HG02678 (cell line): ENCODE data around the gene ZSCAN5B.
"Not testable (repeated sequence)": the region's sequence is repeated elsewhere in the genome, so short reads cannot be mapped to it uniquely, and the experiment has no call there.

Source experiments
- ATAC-seq: cut with Tn5 transposase; IDR thresholded peaks from one replicate; pipeline ENCODE4 v1.9.1; 2021; ENCODE audit warnings: mild to moderate bottlenecking, moderate library complexity; ENCODE audit not compliant: unreplicated experiment

Gene ZSCAN5B

DNA sequence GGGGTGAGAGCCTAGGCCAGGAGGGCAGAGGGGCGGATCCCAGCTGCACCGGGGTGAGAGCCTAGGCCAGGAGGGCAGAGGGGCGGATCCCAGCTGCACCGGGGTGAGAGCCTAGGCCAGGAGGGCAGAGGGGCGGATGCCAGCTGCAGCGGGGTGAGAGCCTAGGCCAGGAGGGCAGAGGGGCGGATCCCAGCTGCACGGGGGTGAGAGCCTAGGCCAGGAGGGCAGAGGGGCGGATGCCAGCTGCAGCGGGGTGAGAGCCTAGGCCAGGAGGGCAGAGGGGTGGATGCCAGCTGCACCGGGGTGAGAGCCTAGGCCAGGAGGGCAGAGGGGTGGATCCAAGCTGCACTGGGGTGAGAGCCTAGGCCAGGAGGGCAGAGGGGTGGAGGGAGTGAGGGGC lies 21.3 kb downstream of the ZSCAN5B start:
- not testable (repeated sequence) for ATAC-seq

- ATAC-seq = not testable (repeated sequence)
Measured at GRCh38 chr19:56175861-56176307, 21.7 kb downstream of the ZSCAN5B start, which contains the start of gene GALP. Gene GALP, plus strand, starts transcription at chr19:56176008. Its CDS starts 1,101 bp downstream, at chr19:56177109.

DNA sequence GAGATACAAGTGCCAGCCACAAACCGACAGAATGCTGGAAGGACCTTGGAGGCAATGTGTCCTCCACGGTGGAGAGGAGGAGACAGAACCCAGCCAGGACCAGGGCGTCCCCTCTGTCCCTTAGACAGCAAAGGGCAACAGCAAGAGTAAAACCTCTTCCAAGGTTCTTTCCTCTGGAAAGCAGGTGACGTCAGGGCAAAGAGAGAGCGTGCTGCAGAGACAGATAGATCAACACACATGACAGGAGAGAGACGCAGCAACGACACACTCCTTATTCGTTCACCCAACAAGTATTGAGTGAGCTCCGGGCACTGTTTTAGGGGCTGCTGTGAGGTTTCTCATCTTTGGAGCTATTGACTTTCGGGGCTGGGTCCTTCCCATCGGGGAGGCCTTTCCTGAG lies 23.0 kb downstream of the ZSCAN5B start:
- ATAC-seq = no peak

DNA sequence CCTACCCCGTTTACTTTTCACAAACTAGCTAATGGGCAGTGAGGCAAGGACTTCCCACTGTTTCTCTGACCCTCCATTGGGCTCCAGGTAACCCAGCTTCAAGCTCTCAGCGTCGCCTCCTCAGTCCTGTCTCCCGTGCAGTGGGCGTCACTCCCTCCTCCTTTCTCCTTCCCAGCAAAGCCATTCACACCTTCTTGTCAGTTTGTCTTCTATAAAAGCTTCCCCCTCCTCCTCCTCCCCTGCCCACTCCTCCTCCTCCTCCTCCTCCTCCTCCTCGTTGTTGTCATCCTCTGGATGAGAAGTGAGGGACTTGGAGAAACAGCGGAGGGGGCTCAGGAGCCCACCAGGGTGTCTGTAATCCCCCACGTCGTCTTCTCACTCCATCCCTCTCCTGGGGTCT lies 23.5 kb downstream of the ZSCAN5B start:
- ATAC-seq = no peak

- ATAC-seq = no peak
Measured at GRCh38 chr19:56170261-56170660, 27.3 kb downstream of the ZSCAN5B start.

DNA sequence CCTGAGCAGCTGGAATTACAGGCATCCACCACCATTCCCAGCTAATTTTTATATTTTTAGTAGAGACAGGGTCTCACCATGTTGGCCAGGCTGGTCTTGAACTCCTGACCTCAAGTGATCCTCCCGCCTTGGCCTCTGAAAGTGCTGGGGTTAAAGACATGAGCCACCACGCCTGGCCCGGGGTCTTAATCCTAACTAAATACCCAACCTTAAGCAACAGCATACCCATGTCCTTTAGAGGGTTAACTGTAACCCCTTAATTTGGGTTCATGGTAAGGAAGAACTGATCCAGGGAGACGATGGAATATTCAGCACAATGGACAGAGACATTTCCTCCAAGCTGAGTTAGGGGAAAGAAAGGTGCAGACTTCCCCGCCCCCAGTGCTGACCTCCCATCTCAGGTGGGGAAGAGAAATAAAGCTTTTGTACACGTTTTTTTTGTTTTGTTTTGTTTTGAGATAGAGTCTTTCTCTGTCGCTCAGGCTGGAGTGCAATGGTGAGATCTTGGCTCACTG lies 30.5 kb downstream of the ZSCAN5B start:
- ATAC-seq = no peak

GRCh38 chr19:56163097-56163496 lies 34.5 kb downstream of the ZSCAN5B start:
- no peak for ATAC-seq

DNA sequence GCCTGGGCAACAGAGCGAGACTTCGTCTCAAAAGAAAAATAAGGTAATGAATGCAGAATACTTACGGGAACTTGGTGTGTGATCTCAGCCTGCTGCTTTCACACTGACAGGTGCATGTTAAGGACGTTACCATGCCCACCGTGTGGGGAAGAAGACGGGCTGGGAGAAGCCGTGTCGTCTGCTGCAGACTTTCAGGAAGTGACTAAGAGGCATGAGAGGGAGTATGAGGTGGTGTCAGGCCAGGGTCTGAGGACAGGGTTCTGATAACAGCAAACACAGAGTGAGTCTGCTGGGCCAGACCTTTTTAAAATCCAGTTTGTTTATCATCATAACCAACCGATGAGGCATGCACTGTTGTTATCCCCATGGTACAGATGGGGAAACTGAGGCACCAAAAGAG lies 35.3 kb downstream of the ZSCAN5B start:
- ATAC-seq = no peak

GRCh38 chr19:56161534-56161933 lies 36.0 kb downstream of the ZSCAN5B start:
- ATAC-seq = no peak

DNA sequence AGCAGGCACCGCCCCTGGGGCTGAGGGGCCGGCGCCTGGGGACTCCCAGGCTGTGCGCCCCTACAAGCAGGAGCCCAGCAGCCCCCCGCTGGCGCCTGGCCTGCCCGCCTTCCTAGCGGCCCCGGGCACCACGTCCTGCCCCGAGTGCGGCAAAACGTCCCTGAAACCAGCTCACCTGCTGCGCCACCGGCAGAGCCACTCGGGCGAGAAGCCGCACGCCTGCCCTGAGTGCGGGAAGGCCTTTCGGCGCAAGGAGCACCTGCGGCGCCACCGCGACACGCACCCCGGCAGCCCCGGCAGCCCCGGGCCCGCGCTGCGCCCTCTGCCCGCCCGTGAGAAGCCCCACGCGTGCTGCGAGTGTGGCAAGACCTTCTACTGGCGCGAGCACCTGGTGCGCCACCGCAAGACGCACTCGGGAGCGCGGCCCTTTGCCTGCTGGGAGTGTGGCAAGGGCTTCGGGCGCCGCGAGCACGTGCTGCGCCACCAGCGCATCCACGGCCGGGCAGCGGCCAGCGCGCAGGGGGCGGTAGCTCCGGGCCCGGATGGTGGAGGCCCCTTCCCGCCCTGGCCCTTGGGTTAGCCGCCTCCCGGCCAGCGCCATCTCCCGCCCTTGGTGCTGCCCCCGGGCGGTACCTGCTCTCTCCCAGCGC lies 37.8 kb downstream of the ZSCAN5B start:
- ATAC-seq = no peak

DNA sequence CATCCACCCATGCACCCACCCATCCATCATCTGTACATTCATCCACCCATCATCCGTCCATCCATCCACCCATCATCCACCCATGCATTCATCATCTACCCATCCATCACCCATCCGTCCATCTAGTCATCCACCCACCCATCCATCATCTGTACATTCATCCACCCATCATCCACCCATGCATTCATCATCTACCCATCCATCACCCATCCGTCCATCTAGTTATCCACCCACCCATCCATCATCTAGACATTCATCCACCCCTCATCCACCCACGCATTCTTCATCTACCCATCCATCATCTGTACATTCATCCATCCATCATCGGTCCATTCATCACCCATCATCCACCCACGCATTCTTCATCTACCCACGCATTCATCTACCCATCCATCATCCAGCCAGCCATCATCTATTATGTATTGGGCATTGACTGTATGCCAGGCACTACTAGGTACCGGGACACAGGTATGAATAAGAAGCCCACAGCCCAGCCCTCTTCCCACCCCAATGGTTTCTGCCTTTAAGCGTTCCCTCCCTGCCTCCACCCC lies 38.5 kb downstream of the ZSCAN5B start:
- ATAC-seq = no peak

GRCh38 chr19:56158170-56158757 lies 39.3 kb downstream of the ZSCAN5B start:
- no peak for ATAC-seq

GRCh38 chr19:56156768-56157167 lies 40.8 kb downstream of the ZSCAN5B start:
- no peak for ATAC-seq

DNA sequence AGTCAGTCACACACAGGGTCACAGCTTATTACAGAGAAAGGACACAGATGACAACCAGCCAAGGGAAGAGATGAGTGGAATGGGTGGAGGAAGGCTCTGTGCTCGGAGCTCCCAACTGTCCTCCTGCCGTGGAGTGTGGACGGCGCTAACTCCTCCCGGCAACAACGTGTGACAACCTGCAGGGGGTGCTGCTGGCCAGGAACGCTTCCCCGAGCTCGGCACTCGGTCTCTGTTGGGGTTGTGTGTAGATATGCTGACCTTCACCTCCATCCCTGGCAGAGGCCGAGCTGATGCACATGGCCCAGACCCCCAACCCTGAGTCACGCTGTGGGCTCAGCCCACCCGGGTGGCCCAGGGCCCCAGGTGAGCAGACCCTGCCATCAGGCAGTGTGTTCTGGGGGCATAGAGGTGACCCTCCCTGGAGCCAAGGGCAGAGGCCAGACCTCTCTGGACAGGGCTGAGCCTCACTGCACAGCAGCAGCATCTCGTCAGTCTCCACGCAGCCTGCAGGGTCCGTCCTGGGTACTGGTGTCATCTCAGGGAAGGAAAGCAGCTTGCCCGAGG lies 42.4 kb downstream of the ZSCAN5B start:
- ATAC-seq = no peak

DNA sequence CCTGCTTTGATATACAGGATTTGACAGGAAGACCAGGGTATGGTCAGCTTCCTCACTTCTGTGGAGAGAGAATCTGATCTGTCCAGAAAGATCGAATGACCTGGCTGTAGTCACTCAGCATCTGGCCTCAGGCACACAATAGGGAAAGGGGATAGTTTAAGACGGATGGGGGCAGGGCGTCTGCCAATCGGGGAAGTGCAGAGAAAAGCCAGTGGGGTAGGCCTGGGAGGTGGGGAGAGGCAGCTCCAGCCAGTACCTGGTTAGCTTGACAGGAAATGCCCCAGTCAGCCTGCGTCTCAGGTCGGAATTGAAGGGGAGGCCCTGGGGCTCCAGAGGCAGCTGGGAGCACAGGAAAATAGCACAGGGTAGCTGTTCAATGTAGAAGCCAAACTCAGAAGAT lies 44.1 kb downstream of the ZSCAN5B start:
- no peak for ATAC-seq

- ATAC-seq = no peak
Measured at GRCh38 chr19:56152644-56153043, 44.9 kb downstream of the ZSCAN5B start.

DNA sequence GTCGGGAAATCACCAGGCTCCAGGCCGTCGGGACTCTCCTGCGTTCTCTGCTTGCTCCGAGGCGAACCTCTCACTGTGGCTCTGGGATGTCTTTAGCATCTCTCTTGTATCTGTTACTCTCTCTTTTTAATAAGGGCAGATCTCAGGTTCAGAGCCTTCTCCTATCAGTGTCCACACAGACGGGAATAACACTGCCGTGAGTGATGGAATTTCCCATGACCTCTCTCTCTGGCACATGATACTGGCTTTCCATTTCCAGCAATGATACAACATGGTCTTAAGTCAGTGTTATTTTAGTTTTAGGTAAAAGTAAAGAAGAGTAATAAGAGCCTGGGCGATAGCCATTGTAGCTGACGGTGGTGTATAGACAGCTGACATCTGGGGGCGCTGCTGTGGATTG lies 47.2 kb downstream of the ZSCAN5B start:
- no peak for ATAC-seq

- no peak for ATAC-seq
Measured at GRCh38 chr19:56149656-56150038, 47.9 kb downstream of the ZSCAN5B start.

GRCh38 chr19:56148955-56149655 lies 48.5 kb downstream of the ZSCAN5B start:
- not testable (repeated sequence) for ATAC-seq

GRCh38 chr19:56148096-56148495 lies 49.5 kb downstream of the ZSCAN5B start:
- no peak for ATAC-seq

DNA sequence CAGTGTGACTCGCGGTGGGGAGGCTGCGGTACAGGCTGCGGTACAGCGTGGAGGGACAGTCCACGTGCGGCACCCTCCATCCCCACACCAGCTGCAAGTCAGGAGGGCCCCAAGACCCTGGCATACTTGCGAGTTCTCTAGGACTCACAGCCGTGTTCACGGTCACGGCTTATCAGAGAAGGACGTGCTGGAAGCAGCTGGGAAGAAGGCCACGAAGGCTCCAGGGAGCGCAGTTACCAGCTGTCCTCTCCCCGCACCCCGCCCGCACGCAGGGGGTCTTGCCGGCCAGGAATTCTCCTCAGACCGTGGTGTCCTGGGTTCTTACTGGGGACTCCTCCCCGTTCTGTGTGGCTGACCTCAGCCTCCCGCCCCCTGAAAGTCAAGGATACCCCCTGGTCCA lies 50.3 kb downstream of the ZSCAN5B start:
- no peak for ATAC-seq
